Activated CD4-positive, alpha-beta T cell treated with anti-CD3 and anti-CD28 coated beads for 36 hours (primary cell): ENCODE measurements around the gene BLMH. TPM values are rescaled to one million over a fixed set of nuclear protein-coding genes. Genes with fewer than 3 reads are reported as not detected.
A peak's percentile ranks its signal among the peaks of the same experiment; 100 is the strongest.

ENCODE experiments used
- ATAC-seq: fragments of 200-7000 bp; cut with Tn5 transposase; one replicate; pipeline ENCODE4 v1.10.0; 2021; ENCODE audit warnings: mild to moderate bottlenecking, moderate library complexity
- CTCF ChIA-PET: fragments of 350-600 bp; sonication (Branson Sonifier 250); formaldehyde crosslinking; loops from one replicate; lab custom pipeline; 2021; ENCODE audit warnings: antibody characterized with exemption; lab: Charles Lee
- POLR2A ChIA-PET: fragments of 350-600 bp; sonication (Branson Sonifier 250); formaldehyde crosslinking; loops from one replicate; lab custom pipeline; 2021; ENCODE audit warnings: antibody characterized with exemption, inconsistent platforms; lab: Charles Lee
- DNase-seq: peaks from one replicate; pipeline ENCODE4 v3.0.0-alpha.2; 2020
- H3K27ac Mint-ChIP-seq: one replicate; pipeline ENCODE4 v1.8.0; 2021; ENCODE audit warnings: mixed read lengths
- H3K27me3 Mint-ChIP-seq: one replicate; pipeline ENCODE4 v1.8.0; 2021; ENCODE audit warnings: mixed read lengths
- H3K36me3 Mint-ChIP-seq: one replicate; pipeline ENCODE4 v1.8.0; 2021; ENCODE audit warnings: low read depth, mixed read lengths
- H3K4me1 Mint-ChIP-seq: one replicate; pipeline ENCODE4 v1.8.0; 2021; ENCODE audit warnings: mixed read lengths
- H3K4me3 Mint-ChIP-seq: one replicate; pipeline ENCODE4 v1.8.0; 2021; ENCODE audit warnings: mild to moderate bottlenecking, moderate library complexity, mixed read lengths
- H3K9me3 Mint-ChIP-seq: one replicate; pipeline ENCODE4 v1.8.0; 2021; ENCODE audit warnings: low read depth, mixed read lengths
- intact Hi-C, 2 experiments: fragments of 100-400 bp; cut with DNase I in 1 of 2; cut with micrococcal nuclease in 1 of 2; formaldehyde crosslinking; loops; one replicate each; pipeline versions ENCODE4 v1.14.2 to v1.15.1; 2022 to 2024; cut with DNase I, micrococcal nuclease
- total RNA-seq, 2 experiments: library from RNA; stranded (reverse); gene quantifications; one replicate each; pipeline ENCODE4 v1.2.3, GENCODE V29; 2021

BLMH gene
- 10 to 100 TPM; 54.3 to 74.5 TPM for total RNA-seq

GRCh38 chr17:30291543-30292285, at the start of gene BLMH:
TSS of gene BLMH (minus strand) at chr17:30291944. CDS start at chr17:30291819, 125 bp downstream.
- no peaks in the 10 kb centered on the region for H3K9me3 Mint-ChIP-seq
- intact Hi-C loops = loop anchor here (1.0 to 5.0 kb wide), 10 partner anchors 31 to 541 kb away; partner anchors contain the start of genes ATAD5 (in 1 of the 2), CPD (in 1 of the 2), GOSR1 (in 1 of the 2) and NSRP1 (in 1 of the 2)
- DNase-seq (peak; percentile 90), ATAC-seq (peak; percentile 82)
- H3K27me3 Mint-ChIP-seq = no peaks in the 10 kb centered on the region
- H3K4me1 Mint-ChIP-seq = peaks cover 13% of the 10 kb centered on the region
- H3K36me3 Mint-ChIP-seq = peaks cover 21% of the 10 kb centered on the region
- POLR2A ChIA-PET = interaction anchor here (0.6 to 1.6 kb wide), 5 partner anchors 37 to 89 kb away, joined by 3 to 9 read pairs (median 3); no protein-coding TSS in a partner anchor
- peak within 1 kb of the TSS; percentile 94 for H3K27ac Mint-ChIP-seq
- H3K4me3 Mint-ChIP-seq = peak within 1 kb of the TSS; percentile 91
- CTCF ChIA-PET = interaction anchor here (0.6 to 3.1 kb wide), 11 partner anchors 24 to 206 kb away, joined by 3 to 27 read pairs (median 4); partner anchors contain the start of gene TMIGD1

GRCh38 chr17:30340801-30341356, 49.1 kb upstream of the BLMH start:
- no peak for ATAC-seq
- ChIA-PET POLR2A (interaction anchor here (0.6 kb wide), 1 partner anchor 477 kb away, joined by 6 read pairs; no protein-coding TSS in a partner anchor), CTCF (interaction anchor here (0.6 to 3.3 kb wide), 24 partner anchors 8 to 236 kb away, joined by 3 to 16 read pairs (median 5); partner anchors contain the start of gene BLMH)
- no peaks in the 10 kb centered on the region for H3K27me3 Mint-ChIP-seq
- H3K4me1 Mint-ChIP-seq = peaks cover 23% of the 10 kb centered on the region
- no peak for DNase-seq
- H3K4me3 Mint-ChIP-seq = no peak overlapping the region
- intact Hi-C loops = loop anchor here (1.0 to 5.0 kb wide), 7 partner anchors 22 to 376 kb away; partner anchors contain the start of genes CPD (in 2 of the 2) and GOSR1 (in 1 of the 2)
- H3K9me3 Mint-ChIP-seq = no peaks in the 10 kb centered on the region
- H3K27ac Mint-ChIP-seq = no peak overlapping the region
- H3K36me3 Mint-ChIP-seq = no peaks in the 10 kb centered on the region

- no peaks in the 10 kb centered on the region for H3K36me3 Mint-ChIP-seq
- H3K27me3 Mint-ChIP-seq = no peaks in the 10 kb centered on the region
- intact Hi-C loops = loop anchor here in 1 of 2 experiments (5.0 kb wide), 3 partner anchors 87 to 167 kb away; partner anchors contain the start of gene SLC6A4
- no peak overlapping the region for H3K27ac Mint-ChIP-seq
- CTCF ChIA-PET = interaction anchor here (0.6 to 4.8 kb wide), 18 partner anchors 10 to 234 kb away, joined by 3 to 57 read pairs (median 4); no protein-coding TSS in a partner anchor
- ATAC-seq (no peak), DNase-seq (no peak)
- no peak overlapping the region for H3K4me3 Mint-ChIP-seq
- H3K9me3 Mint-ChIP-seq = no peaks in the 10 kb centered on the region
- peaks cover 22% of the 10 kb centered on the region for H3K4me1 Mint-ChIP-seq
- POLR2A ChIA-PET = interaction anchor here (0.6 kb wide), 1 partner anchor 9 kb away, joined by 3 read pairs; no protein-coding TSS in a partner anchor
Measured at GRCh38 chr17:30339086-30339485, 47.3 kb upstream of the BLMH start.

GRCh38 chr17:30337393-30337999, 45.8 kb upstream of the BLMH start:
- ATAC-seq (no peak), DNase-seq (no peak)
- ChIA-PET CTCF (interaction anchor here (0.6 to 4.8 kb wide), 17 partner anchors 11 to 287 kb away, joined by 3 to 57 read pairs (median 6); partner anchors contain the start of gene BLMH), POLR2A (interaction anchor here (0.7 kb wide), 1 partner anchor 24 kb away, joined by 3 read pairs; no protein-coding TSS in a partner anchor)
- H3K27me3 Mint-ChIP-seq = no peaks in the 10 kb centered on the region
- no peak overlapping the region for H3K27ac Mint-ChIP-seq
- H3K36me3 Mint-ChIP-seq = no peaks in the 10 kb centered on the region
- H3K4me1 Mint-ChIP-seq = peaks cover 36% of the 10 kb centered on the region
- intact Hi-C loops = loop anchor here in 1 of 2 experiments (5.0 kb wide), 3 partner anchors 85 to 165 kb away; partner anchors contain the start of gene SLC6A4
- no peak overlapping the region for H3K4me3 Mint-ChIP-seq
- no peaks in the 10 kb centered on the region for H3K9me3 Mint-ChIP-seq

GRCh38 chr17:30336369-30337171, 44.8 kb upstream of the BLMH start:
- Mint-ChIP-seq H3K4me1 (peaks cover 43% of the 10 kb centered on the region), H3K27me3 (no peaks in the 10 kb centered on the region), H3K36me3 (no peaks in the 10 kb centered on the region), H3K27ac (peak overlapping the region; percentile 4), H3K4me3 (no peak overlapping the region), H3K9me3 (no peaks in the 10 kb centered on the region)
- ChIA-PET CTCF (interaction anchor here (0.6 to 4.8 kb wide), 58 partner anchors 8 to 487 kb away, joined by 3 to 57 read pairs (median 4); partner anchors contain the start of genes BLMH, GOSR1 and SLC6A4), POLR2A (interaction anchor here (0.7 to 1.0 kb wide), 2 partner anchors 140 to 211 kb away, joined by 3 read pairs; no protein-coding TSS in a partner anchor)
- intact Hi-C loops = loop anchor here (1.0 to 5.0 kb wide), 8 partner anchors 12 to 232 kb away; partner anchors contain the start of genes BLMH (in 1 of the 2) and SLC6A4 (in 1 of the 2)
- ATAC-seq = peak; percentile 20
- DNase-seq = peak; percentile 80

- ChIA-PET POLR2A (no interaction called here), CTCF (interaction anchor here (0.7 to 4.8 kb wide), 16 partner anchors 8 to 229 kb away, joined by 3 to 57 read pairs (median 6); partner anchors contain the start of genes BLMH and SLC6A4)
- ATAC-seq = no peak
- Mint-ChIP-seq H3K4me1 (peaks cover 50% of the 10 kb centered on the region), H3K4me3 (no peak overlapping the region), H3K9me3 (no peaks in the 10 kb centered on the region), H3K36me3 (no peaks in the 10 kb centered on the region), H3K27ac (no peak overlapping the region), H3K27me3 (no peaks in the 10 kb centered on the region)
- intact Hi-C loops = no loop called here
- DNase-seq = no peak
Measured at GRCh38 chr17:30334421-30334820, 42.7 kb upstream of the BLMH start.

GRCh38 chr17:30333503-30334360, 42.0 kb upstream of the BLMH start, which contains the start of gene TMIGD1:
TSS of gene TMIGD1 (minus strand) at chr17:30334057. CDS start at chr17:30332133, 1,924 bp downstream.
- Mint-ChIP-seq H3K9me3 (no peaks in the 10 kb centered on the region), H3K27me3 (no peaks in the 10 kb centered on the region), H3K27ac (peak within 1 kb of the TSS; percentile 82), H3K4me3 (peak within 1 kb of the TSS; percentile 1), H3K4me1 (peaks cover 55% of the 10 kb centered on the region), H3K36me3 (no peaks in the 10 kb centered on the region)
- CTCF ChIA-PET = interaction anchor here (0.6 to 3.8 kb wide), 14 partner anchors 8 to 229 kb away, joined by 3 to 27 read pairs (median 4); partner anchors contain the start of gene BLMH
- no peak for DNase-seq
- intact Hi-C loops = loop anchor here (2.0 kb wide), 2 partner anchors 47 to 217 kb away; partner anchors contain the start of gene NSRP1 (in 1 of the 2)
- POLR2A ChIA-PET = no interaction called here
- no peak for ATAC-seq

GRCh38 chr17:30332057-30332542, 40.4 kb upstream of the BLMH start:
- ATAC-seq (peak; percentile 91), DNase-seq (peak; percentile 77)
- ChIA-PET CTCF (interaction anchor here (0.7 to 2.1 kb wide), 4 partner anchors 32 to 227 kb away, joined by 4 to 6 read pairs (median 4); partner anchors contain the start of gene BLMH), POLR2A (interaction anchor here (0.6 to 1.1 kb wide), 4 partner anchors 13 to 1600 kb away, joined by 3 to 10 read pairs (median 4); partner anchors contain the start of gene BLMH)
- no peaks in the 10 kb centered on the region for H3K9me3 Mint-ChIP-seq
- intact Hi-C loops = loop anchor here (1.0 to 2.0 kb wide), 7 partner anchors 8 to 216 kb away; partner anchors contain the start of genes BLMH (in 2 of the 2), NSRP1 (in 2 of the 2) and CPD (in 1 of the 2)
- H3K36me3 Mint-ChIP-seq = no peaks in the 10 kb centered on the region
- H3K4me3 Mint-ChIP-seq = peak overlapping the region; percentile 13
- H3K4me1 Mint-ChIP-seq = peaks cover 55% of the 10 kb centered on the region
- peak overlapping the region; percentile 87 for H3K27ac Mint-ChIP-seq
- no peaks in the 10 kb centered on the region for H3K27me3 Mint-ChIP-seq

GRCh38 chr17:30326809-30327208, 35.1 kb upstream of the BLMH start:
- POLR2A ChIA-PET = no interaction called here
- DNase-seq (no peak), ATAC-seq (no peak)
- CTCF ChIA-PET = interaction anchor here (1.2 to 2.9 kb wide), 7 partner anchors 10 to 222 kb away, joined by 3 to 27 read pairs (median 6); partner anchors contain the start of gene BLMH
- no peaks in the 10 kb centered on the region for H3K9me3 Mint-ChIP-seq
- H3K4me1 Mint-ChIP-seq = peaks cover 53% of the 10 kb centered on the region
- H3K4me3 Mint-ChIP-seq = no peak overlapping the region
- H3K36me3 Mint-ChIP-seq = no peaks in the 10 kb centered on the region
- H3K27ac Mint-ChIP-seq = no peak overlapping the region
- no peaks in the 10 kb centered on the region for H3K27me3 Mint-ChIP-seq
- intact Hi-C loops = no loop called here
